Esophagus squamous epithelium (tissue), 5 donors: Measurements from ENCODE around the gene FAM177A1. TPM values are rescaled to one million over a fixed set of nuclear protein-coding genes. Genes with fewer than 3 reads are reported as not detected.
"Not testable (repeated sequence)": the region's sequence is repeated elsewhere in the genome, so short reads cannot be mapped to it uniquely, and the experiment has no call there.

Source experiments
- DNase-seq: peaks from one replicate; lab custom pipeline; 2025; lab: John Stamatoyannopoulos, UW
- H3K27ac ChIP-seq, 4 donors: fragments of 200-600 bp; sonication (generic); one replicate each; pipeline ENCODE4 v1.5.1; 2016 to 2019; ENCODE audit warnings: mild to moderate bottlenecking in 1 of 4
- H3K27me3 ChIP-seq, 4 donors: fragments of 200-600 bp; sonication (generic); 1 replicate in 3 of 4; 2 replicates in 1 of 4; pipeline versions ENCODE4 v1.5.1 to v1.6.0; 2017 to 2021; ENCODE audit warnings: antibody characterized with exemption in 1 of 4
- H3K36me3 ChIP-seq, 3 donors: fragments of 200-600 bp; sonication (generic); one replicate each; pipeline ENCODE4 v1.5.1; 2016 to 2019
- H3K4me1 ChIP-seq, 3 donors: fragments of 200-600 bp; sonication (generic); one replicate each; pipeline ENCODE4 v1.5.1; 2017 to 2019
- H3K4me3 ChIP-seq, 4 donors: fragments of 200-600 bp; sonication (generic); 1 replicate in 3 of 4; 2 replicates in 1 of 4; pipeline ENCODE4 v1.5.1; 2016 to 2019; ENCODE audit warnings: mild to moderate bottlenecking in 2 of 4, moderate library complexity in 1 of 4
- H3K9me3 ChIP-seq, 3 donors: fragments of 200-600 bp; sonication (generic); one replicate each; pipeline ENCODE4 v1.5.1; 2016 to 2019
- POLR2A ChIP-seq, 4 donors: fragments of 450-650 bp; IDR thresholded peaks; one replicate each; pipeline ENCODE4 v1.6.1; 2017; ENCODE audit warnings: antibody characterized with exemption in 4 of 4, mild to moderate bottlenecking in 4 of 4, moderate library complexity in 3 of 4
- WGBS, 2 donors: methylation state at CpG; one replicate each; pipeline ENCODE4 v1.1.5; 2018; 5-methylcytosine and 5-hydroxymethylcytosine counted together
- intact Hi-C: fragments of 100-400 bp; cut with DNase I; formaldehyde crosslinking; loops from one replicate; pipeline ENCODE4 v1.15.0; 2022
- total RNA-seq, 4 donors: library from RNA; depleted of rRNA; stranded (reverse); fragments of >200 nt; gene quantifications; one replicate each; pipeline ENCODE4 v1.1.0, GENCODE V29; 2016
- TF ChIP-seq, protein P1 (sequence below), 6 experiments: fragments of 450-650 bp in 4 of 6; fragments of 200-600 bp in 2 of 6; sonication (generic) in 2 of 6; IDR thresholded peaks; one replicate each; pipeline ENCODE4 v1.5.1; 2016 to 2019; ENCODE audit warnings: antibody characterized with exemption in 6 of 6, mild to moderate bottlenecking in 4 of 6, moderate library complexity in 4 of 6
- donor health status: DM: yes; HTN: yes; CAD: no.

FAM177A1 gene
- total RNA-seq, 4 donors from 2014 or later, result 25.9 to 35.9 (median 28.3) TPM

DNA sequence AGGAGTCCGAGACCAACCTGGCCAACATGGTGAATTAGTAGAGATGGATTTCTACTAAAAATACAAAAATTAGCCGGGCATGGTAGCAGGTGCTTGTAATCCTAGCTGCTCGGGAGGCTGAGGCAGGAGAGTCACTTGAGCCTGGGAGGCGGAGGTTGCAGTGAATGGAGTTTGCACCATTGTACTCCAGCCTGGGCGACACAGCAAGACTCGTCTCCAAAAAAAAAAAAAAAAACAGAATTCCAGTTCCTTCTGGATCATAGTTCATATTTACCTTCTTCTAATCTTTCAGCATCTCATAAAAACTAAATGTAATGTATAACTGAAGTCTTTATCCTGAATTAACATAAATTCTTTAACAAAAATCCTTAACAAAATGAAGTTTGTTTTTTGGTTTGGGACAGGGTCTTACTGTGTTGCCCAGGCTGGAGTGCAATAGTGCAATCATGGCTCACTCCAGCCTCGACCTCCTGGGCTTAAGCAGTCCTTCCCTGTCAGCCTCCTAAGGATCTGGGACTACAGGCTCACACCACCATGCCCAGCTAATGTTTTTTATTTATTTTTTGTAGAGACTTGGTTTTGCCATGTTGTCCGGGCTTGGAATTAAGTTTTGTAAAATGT, 37.6 kb downstream of the FAM177A1 start:
- Histone ChIP-seq H3K4me1 (peaks cover 0 to 11% (median 0%) of the 10 kb centered on the region in 3 donors), H3K36me3 (peaks cover 0 to 98% (median 5%) of the 10 kb centered on the region in 3 donors), H3K9me3 (no peaks in the 10 kb centered on the region), H3K27me3 (no peaks in the 10 kb centered on the region), H3K27ac (no peak overlapping the region), H3K4me3 (no peak overlapping the region)
- 93 to 94% methylated on average over 7 to 8 of the region's 8 CpGs for WGBS, 2 donors
- intact Hi-C loops, result no loop called here
- no peak for DNase-seq
- TF ChIP-seq, protein P1, sequence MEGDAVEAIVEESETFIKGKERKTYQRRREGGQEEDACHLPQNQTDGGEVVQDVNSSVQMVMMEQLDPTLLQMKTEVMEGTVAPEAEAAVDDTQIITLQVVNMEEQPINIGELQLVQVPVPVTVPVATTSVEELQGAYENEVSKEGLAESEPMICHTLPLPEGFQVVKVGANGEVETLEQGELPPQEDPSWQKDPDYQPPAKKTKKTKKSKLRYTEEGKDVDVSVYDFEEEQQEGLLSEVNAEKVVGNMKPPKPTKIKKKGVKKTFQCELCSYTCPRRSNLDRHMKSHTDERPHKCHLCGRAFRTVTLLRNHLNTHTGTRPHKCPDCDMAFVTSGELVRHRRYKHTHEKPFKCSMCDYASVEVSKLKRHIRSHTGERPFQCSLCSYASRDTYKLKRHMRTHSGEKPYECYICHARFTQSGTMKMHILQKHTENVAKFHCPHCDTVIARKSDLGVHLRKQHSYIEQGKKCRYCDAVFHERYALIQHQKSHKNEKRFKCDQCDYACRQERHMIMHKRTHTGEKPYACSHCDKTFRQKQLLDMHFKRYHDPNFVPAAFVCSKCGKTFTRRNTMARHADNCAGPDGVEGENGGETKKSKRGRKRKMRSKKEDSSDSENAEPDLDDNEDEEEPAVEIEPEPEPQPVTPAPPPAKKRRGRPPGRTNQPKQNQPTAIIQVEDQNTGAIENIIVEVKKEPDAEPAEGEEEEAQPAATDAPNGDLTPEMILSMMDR (IDR thresholded peaks at IDR 0.05), result no peak
- TF ChIP-seq POLR2A (IDR thresholded peaks at IDR 0.05), result no peak

DNA sequence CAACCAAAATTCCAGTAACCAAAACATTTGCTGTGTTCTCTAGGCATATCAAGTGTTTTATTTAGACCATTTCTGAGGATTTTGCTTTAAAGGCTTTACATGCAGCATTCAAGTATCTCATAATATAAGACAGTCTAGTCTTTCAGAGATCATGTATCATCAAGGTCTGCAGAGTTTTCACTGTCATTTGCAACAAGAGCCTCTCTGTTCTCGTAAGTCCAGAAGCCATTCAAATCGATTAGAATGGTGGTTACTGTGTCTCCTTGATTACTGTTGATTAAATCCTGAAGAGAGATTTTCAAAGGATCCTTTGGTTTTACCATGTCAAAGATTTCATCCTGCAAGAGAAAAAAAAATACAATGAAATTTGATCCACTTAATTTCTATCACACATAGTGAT, 39.4 kb downstream of the FAM177A1 start:
- H3K27me3 ChIP-seq, result no peaks in the 10 kb centered on the region
- DNase-seq, result no peak
- peaks cover 0 to 2% (median 0%) of the 10 kb centered on the region in 3 donors for H3K4me1 ChIP-seq
- WGBS, 2 donors, result 90 to 91% methylated on average over 2 of the region's 2 CpGs
- intact Hi-C loops, result no loop called here
- no peaks in the 10 kb centered on the region for H3K9me3 ChIP-seq
- no peak overlapping the region for H3K27ac ChIP-seq
- peaks cover 0 to 98% (median 5%) of the 10 kb centered on the region in 3 donors for H3K36me3 ChIP-seq
- TF ChIP-seq, protein P1 (IDR thresholded peaks at IDR 0.05), result no peak
- TF ChIP-seq POLR2A (IDR thresholded peaks at IDR 0.05), result no peak
- H3K4me3 ChIP-seq, result no peak overlapping the region

DNA sequence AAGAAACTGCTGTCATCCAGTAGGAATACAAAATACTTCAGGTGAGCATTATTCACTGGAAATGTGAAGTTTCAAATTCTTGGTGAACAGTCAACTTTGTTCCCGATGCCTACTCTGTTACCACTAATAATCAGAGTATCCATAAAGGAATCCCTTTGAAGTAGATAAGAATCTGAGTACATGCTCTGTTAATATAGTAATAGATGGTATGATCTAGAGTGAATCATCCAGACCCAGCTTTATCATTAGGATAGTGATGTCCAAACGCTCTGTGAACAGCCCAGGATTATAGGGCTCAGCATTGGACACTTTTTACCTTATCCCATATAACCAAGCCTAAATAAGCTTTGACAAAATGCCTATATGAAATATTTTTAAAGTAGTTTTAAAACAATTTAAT, 42.4 kb downstream of the FAM177A1 start:
- Histone ChIP-seq H3K9me3 (no peaks in the 10 kb centered on the region), H3K27ac (no peak overlapping the region), H3K4me3 (no peak overlapping the region), H3K27me3 (no peaks in the 10 kb centered on the region), H3K4me1 (no peaks in the 10 kb centered on the region), H3K36me3 (peaks cover 0 to 100% (median 11%) of the 10 kb centered on the region in 3 donors)
- intact Hi-C loops, result no loop called here
- DNase-seq, result no peak
- TF ChIP-seq, protein P1 (IDR thresholded peaks at IDR 0.05), result no peak
- no peak for TF ChIP-seq POLR2A (IDR thresholded peaks at IDR 0.05)
- whole genome bisulfite sequencing, 2 donors, result 82 to 94% methylated on average over 2 of the region's 2 CpGs

DNA sequence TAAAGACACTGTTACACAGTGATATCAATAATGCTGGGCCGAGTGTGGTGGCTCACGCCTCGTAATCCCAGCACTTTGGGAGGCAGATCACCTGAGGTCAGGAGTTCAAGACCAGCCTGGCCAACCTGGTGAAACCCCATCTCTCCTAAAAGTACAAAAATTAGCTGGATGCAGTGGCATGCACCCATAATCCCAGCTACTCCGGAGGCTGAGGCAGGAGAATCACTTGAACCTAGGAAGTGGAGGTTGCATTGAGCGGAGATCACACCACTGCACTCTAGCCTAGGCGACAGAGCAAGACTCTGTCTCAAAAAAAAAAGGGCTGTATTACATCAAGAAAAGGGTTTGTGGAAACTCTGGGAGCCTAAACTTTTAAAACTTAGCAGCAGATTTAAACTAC, 48.6 kb downstream of the FAM177A1 start:
- WGBS, 2 donors, result 94 to 96% methylated on average over 6 of the region's 6 CpGs

DNA sequence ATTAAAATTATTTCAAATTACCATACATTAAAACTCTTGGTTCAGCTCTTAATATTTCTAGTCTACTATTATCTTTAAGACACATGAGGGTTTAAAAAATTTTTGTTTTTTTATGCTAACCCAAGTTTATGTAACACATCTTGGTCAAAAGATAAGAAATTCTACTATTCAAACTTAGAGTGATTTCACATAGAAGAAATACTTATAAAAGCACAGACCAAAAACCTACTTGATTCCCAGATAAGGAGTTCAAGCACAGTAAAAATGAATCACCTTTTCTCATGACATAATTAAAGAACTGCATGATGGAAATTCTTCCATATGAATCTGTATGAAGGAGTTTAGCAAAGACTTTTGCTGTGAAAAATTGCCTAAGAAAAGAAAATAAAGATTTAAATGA, 61.8 kb downstream of the FAM177A1 start:
- no peaks in the 10 kb centered on the region for H3K27me3 ChIP-seq
- H3K9me3 ChIP-seq, result no peaks in the 10 kb centered on the region
- no peak overlapping the region for H3K4me3 ChIP-seq
- H3K4me1 ChIP-seq, result no peaks in the 10 kb centered on the region
- DNase-seq, result no peak
- no peak overlapping the region for H3K27ac ChIP-seq
- intact Hi-C loops, result no loop called here
- no peak for TF ChIP-seq POLR2A (IDR thresholded peaks at IDR 0.05)
- TF ChIP-seq, protein P1 (IDR thresholded peaks at IDR 0.05), result no peak
- H3K36me3 ChIP-seq, result peaks cover 4 to 97% (median 8%) of the 10 kb centered on the region in 3 donors

More for the DNA sequence above, 48.6 kb downstream of the FAM177A1 start:
- peaks cover 0 to 97% (median 6%) of the 10 kb centered on the region in 3 donors for H3K36me3 ChIP-seq
- intact Hi-C loops, H3K4me1 ChIP-seq, DNase-seq, H3K27me3 ChIP-seq, H3K27ac ChIP-seq, H3K9me3 ChIP-seq, H3K4me3 ChIP-seq: not testable (repeated sequence)
